ENCODE results near the gene MGAT5B.

The MGAT5B gene

GRCh38 chr17:76880971-76881370 lies 12.8 kb downstream of the MGAT5B start:
- H3K36me3 ChIP-seq (ENCODE audit: control insufficient read depth, insufficient read depth, low read length) = no peaks in the 10 kb centered on the region
- H3K4me3 ChIP-seq (ENCODE audit: low read depth, low read length) = no peak overlapping the region
- H3K9ac ChIP-seq (ENCODE audit: low read depth, low read length) = no peak overlapping the region
- H3K9me3 ChIP-seq (ENCODE audit: control insufficient read depth, insufficient read depth, low read length) = no peaks in the 10 kb centered on the region
- H3K27ac ChIP-seq (ENCODE audit: low read depth, low read length) = no peak overlapping the region
- peaks cover 11% of the 10 kb centered on the region for H3K4me1 ChIP-seq (ENCODE audit: control insufficient read depth, insufficient read depth, low read length)
- H3K27me3 ChIP-seq (ENCODE audit: control insufficient read depth, insufficient read depth, low read length) = no peaks in the 10 kb centered on the region

DNA sequence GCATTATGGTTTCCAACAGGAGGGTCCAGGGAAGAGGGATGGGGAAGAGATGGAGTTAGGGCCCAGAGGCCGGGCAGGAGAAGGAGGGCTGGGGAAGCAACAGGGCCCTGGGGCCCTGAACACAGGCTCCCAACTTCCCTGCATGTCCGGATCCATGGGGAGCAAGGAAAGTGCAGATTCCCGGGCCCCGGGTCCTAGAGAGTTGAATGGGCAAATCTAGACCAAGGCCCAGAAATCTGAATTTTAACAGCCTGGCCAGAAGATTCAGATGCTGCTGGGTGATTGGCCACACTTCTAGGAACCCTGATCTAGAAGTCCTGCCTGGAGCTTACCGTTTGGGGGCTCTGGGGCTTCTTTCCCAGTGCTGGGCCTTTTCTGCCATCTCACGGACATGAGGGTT lies 13.2 kb downstream of the MGAT5B start:
- H3K27ac ChIP-seq (ENCODE audit: low read depth, low read length) = no peak overlapping the region
- no peaks in the 10 kb centered on the region for H3K27me3 ChIP-seq (ENCODE audit: control insufficient read depth, insufficient read depth, low read length)
- H3K4me1 ChIP-seq (ENCODE audit: control insufficient read depth, insufficient read depth, low read length) = peaks cover 12% of the 10 kb centered on the region
- no peak overlapping the region for H3K9ac ChIP-seq (ENCODE audit: low read depth, low read length)
- no peak overlapping the region for H3K4me3 ChIP-seq (ENCODE audit: low read depth, low read length)
- no peaks in the 10 kb centered on the region for H3K36me3 ChIP-seq (ENCODE audit: control insufficient read depth, insufficient read depth, low read length)
- no peaks in the 10 kb centered on the region for H3K9me3 ChIP-seq (ENCODE audit: control insufficient read depth, insufficient read depth, low read length)

DNA sequence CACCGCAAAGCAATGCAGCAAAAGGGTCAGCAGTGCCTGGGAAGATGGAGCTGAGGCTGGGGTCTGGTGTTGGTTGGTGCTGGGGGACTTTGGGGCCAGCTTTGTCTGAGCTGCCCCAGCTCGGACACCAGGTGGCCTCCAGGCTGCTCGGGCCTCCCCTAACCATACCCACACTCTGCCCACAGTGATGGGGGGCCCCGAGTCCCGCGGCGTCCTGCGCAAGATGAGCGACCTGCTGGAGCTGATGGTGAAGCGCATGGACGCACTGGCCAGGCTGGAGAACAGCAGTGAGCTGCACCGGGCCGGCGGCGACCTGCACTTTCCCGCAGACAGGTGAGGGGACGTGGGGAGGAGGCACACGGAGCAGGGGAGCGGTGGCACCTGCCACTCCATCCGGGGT lies 13.8 kb downstream of the MGAT5B start:
- H3K9me3 ChIP-seq (ENCODE audit: control insufficient read depth, insufficient read depth, low read length) = no peaks in the 10 kb centered on the region
- H3K4me3 ChIP-seq (ENCODE audit: low read depth, low read length) = no peak overlapping the region
- H3K4me1 ChIP-seq (ENCODE audit: control insufficient read depth, insufficient read depth, low read length) = peaks cover 12% of the 10 kb centered on the region
- H3K27ac ChIP-seq (ENCODE audit: low read depth, low read length) = no peak overlapping the region
- no peaks in the 10 kb centered on the region for H3K27me3 ChIP-seq (ENCODE audit: control insufficient read depth, insufficient read depth, low read length)
- no peak overlapping the region for H3K9ac ChIP-seq (ENCODE audit: low read depth, low read length)
- no peaks in the 10 kb centered on the region for H3K36me3 ChIP-seq (ENCODE audit: control insufficient read depth, insufficient read depth, low read length)

DNA sequence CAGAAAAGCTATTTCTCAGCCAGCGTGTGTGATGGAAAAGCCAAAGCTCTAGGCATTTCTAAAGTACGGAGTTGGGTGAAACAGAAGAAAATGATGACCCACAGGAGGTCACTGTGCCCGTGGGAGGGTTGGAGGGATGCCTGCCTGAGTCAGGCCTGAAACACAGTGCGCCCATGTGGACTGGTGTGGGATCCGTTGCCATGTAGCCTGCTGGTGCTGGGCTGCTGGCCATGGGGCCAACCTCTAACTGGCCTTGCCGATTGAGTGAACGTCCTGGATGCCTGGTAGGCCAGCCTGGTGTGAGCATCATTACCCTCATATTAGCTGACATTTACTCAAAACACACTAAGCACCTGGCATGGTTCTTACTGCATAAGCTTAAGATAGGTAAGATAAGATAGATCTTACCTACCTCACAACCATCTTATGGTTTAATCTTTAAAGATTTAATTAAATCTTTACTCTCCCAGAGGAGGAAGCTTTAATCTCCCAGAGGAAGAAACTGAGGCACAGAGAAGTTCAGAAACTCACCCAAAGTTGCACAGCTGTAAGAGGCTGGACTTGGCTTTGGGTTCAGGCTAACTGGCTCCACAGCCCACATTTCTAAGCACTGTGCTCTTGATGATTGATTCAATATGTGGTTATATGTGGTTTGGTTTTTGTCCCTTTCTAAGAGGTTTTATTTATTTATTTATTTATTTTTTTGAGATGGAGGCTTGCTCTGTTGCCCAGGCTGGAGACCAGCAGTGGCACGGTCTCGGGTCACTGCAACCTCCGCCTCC lies 15.7 kb downstream of the MGAT5B start:
- H3K4me1 ChIP-seq (ENCODE audit: control insufficient read depth, insufficient read depth, low read length) = peaks cover 12% of the 10 kb centered on the region

DNA sequence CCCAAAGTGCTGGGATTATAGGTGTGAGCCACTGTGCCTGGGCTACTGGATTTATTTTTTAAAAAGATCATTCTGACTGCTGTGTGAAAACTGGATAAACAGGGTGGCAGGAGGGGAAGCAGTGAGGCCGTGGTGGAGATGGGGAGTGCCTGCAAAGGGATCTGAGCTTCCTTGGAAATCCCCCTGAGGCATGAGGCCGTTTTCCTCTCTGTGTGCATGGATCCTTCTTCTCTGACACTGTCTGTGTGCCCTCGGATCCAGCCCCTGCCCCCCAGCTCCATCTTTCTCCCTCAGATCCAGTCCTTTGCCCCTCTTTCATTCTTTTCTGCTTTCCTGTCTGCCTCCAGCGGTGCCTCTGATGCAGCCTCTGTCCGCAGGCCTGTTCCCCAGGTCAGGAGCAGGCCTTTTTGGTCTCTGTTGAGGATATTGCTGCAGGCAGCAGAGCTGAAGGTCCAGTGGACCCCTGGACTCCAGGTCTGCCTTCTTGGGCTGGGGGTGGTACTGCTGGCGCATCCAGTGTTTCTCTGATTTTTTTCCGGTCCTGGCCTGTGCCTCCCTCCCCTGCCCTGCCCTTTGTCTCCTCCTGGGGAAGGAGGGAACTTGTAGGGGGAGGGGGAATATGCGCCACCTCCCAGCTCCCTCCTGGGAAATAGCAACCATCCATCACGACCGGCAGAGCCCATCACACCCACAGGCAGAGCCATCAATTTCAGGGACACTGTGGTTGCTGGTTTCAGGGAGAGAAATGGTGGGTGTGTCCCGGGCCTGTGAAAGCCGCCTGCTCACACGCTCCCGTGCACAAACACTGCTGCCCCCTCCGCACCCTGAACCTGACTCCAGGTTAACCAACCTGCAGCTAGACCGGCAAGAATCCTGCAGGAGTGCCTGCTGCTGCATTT lies 17.0 kb downstream of the MGAT5B start:
- no peaks in the 10 kb centered on the region for H3K27me3 ChIP-seq (ENCODE audit: control insufficient read depth, insufficient read depth, low read length)
- H3K27ac ChIP-seq (ENCODE audit: low read depth, low read length) = no peak overlapping the region
- H3K4me1 ChIP-seq (ENCODE audit: control insufficient read depth, insufficient read depth, low read length) = peaks cover 12% of the 10 kb centered on the region
- H3K4me3 ChIP-seq (ENCODE audit: low read depth, low read length) = no peak overlapping the region
- H3K36me3 ChIP-seq (ENCODE audit: control insufficient read depth, insufficient read depth, low read length) = no peaks in the 10 kb centered on the region
- H3K9me3 ChIP-seq (ENCODE audit: control insufficient read depth, insufficient read depth, low read length) = no peaks in the 10 kb centered on the region
- H3K9ac ChIP-seq (ENCODE audit: low read depth, low read length) = peak overlapping the region; percentile 4; the same call in 1 of the 2 replicates

More for the DNA sequence above, 15.7 kb downstream of the MGAT5B start:
- H3K9me3 ChIP-seq (ENCODE audit: control insufficient read depth, insufficient read depth, low read length) = no peaks in the 10 kb centered on the region
- no peak overlapping the region for H3K27ac ChIP-seq (ENCODE audit: low read depth, low read length)
- H3K27me3 ChIP-seq (ENCODE audit: control insufficient read depth, insufficient read depth, low read length) = no peaks in the 10 kb centered on the region
- no peak overlapping the region for H3K9ac ChIP-seq (ENCODE audit: low read depth, low read length)
- H3K36me3 ChIP-seq (ENCODE audit: control insufficient read depth, insufficient read depth, low read length) = no peaks in the 10 kb centered on the region
- no peak overlapping the region for H3K4me3 ChIP-seq (ENCODE audit: low read depth, low read length)

DNA sequence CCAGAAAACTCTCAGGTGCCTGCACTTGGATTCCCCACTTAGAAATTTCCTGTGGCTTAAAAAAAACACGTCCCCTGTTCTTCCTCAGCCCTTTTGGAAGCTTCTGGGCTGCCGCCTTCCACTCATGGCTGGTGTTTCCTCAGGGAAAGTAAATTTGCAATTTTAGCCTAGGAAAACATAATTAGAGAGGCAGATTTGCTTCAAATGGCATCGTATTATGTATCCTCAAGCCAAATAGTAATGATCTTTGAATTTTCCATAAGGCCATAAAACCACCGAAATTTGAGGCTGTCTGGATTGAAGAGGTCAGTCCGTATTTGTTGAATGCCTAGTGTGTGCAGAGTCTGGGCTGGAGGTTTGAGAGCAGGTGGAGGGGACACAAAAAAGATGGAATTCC lies 17.7 kb downstream of the MGAT5B start:
- Histone ChIP-seq H3K9ac (ENCODE audit: low read depth, low read length) (no peak overlapping the region), H3K4me3 (ENCODE audit: low read depth, low read length) (no peak overlapping the region), H3K27ac (ENCODE audit: low read depth, low read length) (no peak overlapping the region), H3K9me3 (ENCODE audit: control insufficient read depth, insufficient read depth, low read length) (no peaks in the 10 kb centered on the region), H3K36me3 (ENCODE audit: control insufficient read depth, insufficient read depth, low read length) (no peaks in the 10 kb centered on the region), H3K4me1 (ENCODE audit: control insufficient read depth, insufficient read depth, low read length) (peaks cover 12% of the 10 kb centered on the region), H3K27me3 (ENCODE audit: control insufficient read depth, insufficient read depth, low read length) (no peaks in the 10 kb centered on the region)

- H3K27me3 ChIP-seq (ENCODE audit: control insufficient read depth, insufficient read depth, low read length) = no peaks in the 10 kb centered on the region
- H3K4me1 ChIP-seq (ENCODE audit: control insufficient read depth, insufficient read depth, low read length) = peaks cover 12% of the 10 kb centered on the region
- no peaks in the 10 kb centered on the region for H3K9me3 ChIP-seq (ENCODE audit: control insufficient read depth, insufficient read depth, low read length)
- H3K36me3 ChIP-seq (ENCODE audit: control insufficient read depth, insufficient read depth, low read length) = no peaks in the 10 kb centered on the region
- no peak overlapping the region for H3K27ac ChIP-seq (ENCODE audit: low read depth, low read length)
- no peak overlapping the region for H3K4me3 ChIP-seq (ENCODE audit: low read depth, low read length)
- no peak overlapping the region for H3K9ac ChIP-seq (ENCODE audit: low read depth, low read length)
Measured at GRCh38 chr17:76886395-76886794, 18.2 kb downstream of the MGAT5B start.

GRCh38 chr17:76887802-76888201 lies 19.6 kb downstream of the MGAT5B start:
- Histone ChIP-seq H3K36me3 (ENCODE audit: control insufficient read depth, insufficient read depth, low read length) (no peaks in the 10 kb centered on the region), H3K9me3 (ENCODE audit: control insufficient read depth, insufficient read depth, low read length) (no peaks in the 10 kb centered on the region), H3K27me3 (ENCODE audit: control insufficient read depth, insufficient read depth, low read length) (no peaks in the 10 kb centered on the region), H3K9ac (ENCODE audit: low read depth, low read length) (no peak overlapping the region), H3K4me1 (ENCODE audit: control insufficient read depth, insufficient read depth, low read length) (peaks cover 12% of the 10 kb centered on the region), H3K27ac (ENCODE audit: low read depth, low read length) (no peak overlapping the region), H3K4me3 (ENCODE audit: low read depth, low read length) (no peak overlapping the region)

DNA sequence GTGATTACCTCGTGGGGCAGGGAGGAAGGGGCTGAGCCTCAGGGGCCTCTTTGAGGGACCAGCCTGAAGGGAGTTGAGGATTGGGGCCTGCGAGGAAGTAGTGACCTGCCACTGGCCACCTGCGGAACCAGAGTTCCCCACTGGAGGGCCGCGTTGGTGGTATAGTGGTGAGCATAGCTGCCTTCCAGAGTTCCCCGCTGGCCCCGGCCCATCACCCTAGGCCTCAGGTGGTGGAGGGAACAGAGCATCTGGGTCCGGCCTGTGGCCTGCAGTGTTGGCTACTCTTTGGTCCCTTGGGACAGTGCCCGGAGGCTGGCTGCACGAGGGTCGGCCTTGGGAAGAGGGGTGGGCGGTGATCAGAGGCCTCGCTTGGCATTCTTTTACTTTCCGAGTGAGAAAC lies 20.5 kb downstream of the MGAT5B start:
- Histone ChIP-seq H3K9me3 (ENCODE audit: control insufficient read depth, insufficient read depth, low read length) (no peaks in the 10 kb centered on the region), H3K27me3 (ENCODE audit: control insufficient read depth, insufficient read depth, low read length) (no peaks in the 10 kb centered on the region), H3K36me3 (ENCODE audit: control insufficient read depth, insufficient read depth, low read length) (no peaks in the 10 kb centered on the region), H3K4me1 (ENCODE audit: control insufficient read depth, insufficient read depth, low read length) (peaks cover 12% of the 10 kb centered on the region), H3K9ac (ENCODE audit: low read depth, low read length) (no peak overlapping the region), H3K27ac (ENCODE audit: low read depth, low read length) (no peak overlapping the region), H3K4me3 (ENCODE audit: low read depth, low read length) (no peak overlapping the region)

DNA sequence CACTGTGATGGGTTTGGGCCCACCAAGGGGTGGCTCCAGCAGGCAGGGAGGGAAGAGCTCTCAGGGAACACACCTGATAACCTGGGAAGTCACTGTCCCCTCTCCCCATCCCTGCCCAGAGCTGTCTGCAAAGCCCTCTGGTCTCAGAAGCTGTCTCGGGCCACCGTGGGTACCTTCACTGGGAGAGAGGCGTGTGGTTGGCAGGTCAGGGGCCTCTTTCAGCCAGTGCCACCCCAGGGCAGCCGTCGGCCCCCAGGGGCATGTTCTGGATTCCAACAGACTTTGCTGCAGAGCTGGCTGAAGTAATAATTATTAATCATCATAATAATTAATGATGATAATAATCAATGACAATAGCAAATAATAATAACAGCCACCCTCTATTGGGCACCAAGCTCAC lies 21.1 kb downstream of the MGAT5B start:
- H3K27me3 ChIP-seq (ENCODE audit: control insufficient read depth, insufficient read depth, low read length) = no peaks in the 10 kb centered on the region
- H3K9me3 ChIP-seq (ENCODE audit: control insufficient read depth, insufficient read depth, low read length) = no peaks in the 10 kb centered on the region
- H3K27ac ChIP-seq (ENCODE audit: low read depth, low read length) = no peak overlapping the region
- H3K4me3 ChIP-seq (ENCODE audit: low read depth, low read length) = no peak overlapping the region
- H3K9ac ChIP-seq (ENCODE audit: low read depth, low read length) = no peak overlapping the region
- no peaks in the 10 kb centered on the region for H3K36me3 ChIP-seq (ENCODE audit: control insufficient read depth, insufficient read depth, low read length)
- H3K4me1 ChIP-seq (ENCODE audit: control insufficient read depth, insufficient read depth, low read length) = peaks cover 12% of the 10 kb centered on the region

DNA sequence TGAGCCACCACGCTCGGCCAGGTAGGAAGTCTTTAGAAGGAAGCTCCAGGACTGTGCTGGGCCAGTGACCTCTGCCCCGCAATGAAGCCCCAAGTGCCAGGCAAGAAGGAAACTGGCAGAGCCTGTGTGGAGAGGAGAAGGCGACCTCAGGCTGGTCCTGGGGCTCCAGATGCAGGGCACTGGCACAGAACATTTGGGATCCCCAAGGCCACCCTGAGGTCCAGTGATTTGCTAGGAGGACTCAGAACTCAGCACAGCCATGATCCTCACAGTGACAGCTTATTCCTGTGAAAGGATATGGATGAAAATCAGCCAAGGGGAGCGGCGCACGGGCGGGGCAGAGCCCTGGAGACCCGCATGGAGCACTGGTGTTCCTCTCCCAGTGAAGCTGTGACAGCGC lies 24.1 kb downstream of the MGAT5B start:
- H3K27ac ChIP-seq (ENCODE audit: low read depth, low read length) = no peak overlapping the region
- no peak overlapping the region for H3K9ac ChIP-seq (ENCODE audit: low read depth, low read length)
- no peaks in the 10 kb centered on the region for H3K36me3 ChIP-seq (ENCODE audit: control insufficient read depth, insufficient read depth, low read length)
- no peaks in the 10 kb centered on the region for H3K27me3 ChIP-seq (ENCODE audit: control insufficient read depth, insufficient read depth, low read length)
- peaks cover 8% of the 10 kb centered on the region; the same call in 1 of the 2 replicates for H3K9me3 ChIP-seq (ENCODE audit: control insufficient read depth, insufficient read depth, low read length)
- H3K4me3 ChIP-seq (ENCODE audit: low read depth, low read length) = no peak overlapping the region
- H3K4me1 ChIP-seq (ENCODE audit: control insufficient read depth, insufficient read depth, low read length) = no peaks in the 10 kb centered on the region
